ENCODE results near the gene GNAL.
"Not testable (repeated sequence)": the region's sequence is repeated elsewhere in the genome, so short reads cannot be mapped to it uniquely, and the experiment has no call there.

The GNAL gene

GRCh38 chr18:11884396-11885030 lies 195.4 kb downstream of the GNAL start:
- DNase-seq, result no peak

- DNase-seq, result no peak
Measured at GRCh38 chr18:11885278-11885947, 196.3 kb downstream of the GNAL start.

GRCh38 chr18:11886577-11887110 lies 197.6 kb downstream of the GNAL start:
- no peak for DNase-seq

GRCh38 chr18:11887328-11888128 lies 198.5 kb downstream of the GNAL start:
- DNase-seq, result no peak

GRCh38 chr18:11888726-11889125 lies 199.7 kb downstream of the GNAL start:
- DNase-seq, result no peak

GRCh38 chr18:11889284-11889683 lies 200.2 kb downstream of the GNAL start:
- no peak for DNase-seq

GRCh38 chr18:11891737-11892136 lies 202.7 kb downstream of the GNAL start:
- DNase-seq, result no peak

GRCh38 chr18:11892438-11892837 lies 203.4 kb downstream of the GNAL start:
- DNase-seq, result not testable (repeated sequence)

- DNase-seq, result no peak
Measured at GRCh38 chr18:11897781-11898180, 208.7 kb downstream of the GNAL start.

GRCh38 chr18:11899063-11899462 lies 210.0 kb downstream of the GNAL start:
- DNase-seq, result no peak

- no peak for DNase-seq
Measured at GRCh38 chr18:11901826-11902438, 212.9 kb downstream of the GNAL start.

GRCh38 chr18:11902522-11903292 lies 213.6 kb downstream of the GNAL start:
- DNase-seq, result no peak

- DNase-seq, result no peak
Measured at GRCh38 chr18:11905613-11906012, 216.5 kb downstream of the GNAL start.

GRCh38 chr18:11906176-11906575 lies 217.1 kb downstream of the GNAL start:
- no peak for DNase-seq

GRCh38 chr18:11906926-11907874 lies 218.1 kb downstream of the GNAL start:
- no peak for DNase-seq

- DNase-seq, result peak; percentile 83
Measured at GRCh38 chr18:11908182-11909060, 219.4 kb downstream of the GNAL start, which contains the start of gene MPPE1. Gene MPPE1 (minus strand): TSS chr18:11908317. CDS start chr18:11897264, 11,053 bp downstream.

- no peak for DNase-seq
Measured at GRCh38 chr18:11909061-11909455, 220.0 kb downstream of the GNAL start.

- peak; percentile 20 for DNase-seq
Measured at GRCh38 chr18:11909591-11910026, 220.5 kb downstream of the GNAL start.

GRCh38 chr18:11916880-11917279 lies 227.8 kb downstream of the GNAL start:
- not testable (repeated sequence) for DNase-seq

- not testable (repeated sequence) for DNase-seq
Measured at GRCh38 chr18:11919522-11919921, 230.5 kb downstream of the GNAL start.
